Left ventricle myocardium inferior (tissue), 1 donor: ENCODE results near the gene MAP2. TPM values are rescaled to one million over a fixed set of nuclear protein-coding genes. Genes with fewer than 3 reads are reported as not detected.

ENCODE experiments used
- DNase-seq: peaks from one replicate; pipeline ENCODE4 v3.0.0-alpha.2; 2020
- H3K27ac ChIP-seq: fragments of 200-600 bp; replicated peaks from 2 replicates; pipeline ENCODE4 v1.8.0; 2021
- H3K27me3 ChIP-seq: fragments of 200-600 bp; 2 replicates; pipeline ENCODE4 v1.8.0; 2021; ENCODE audit warnings: low read depth
- H3K36me3 ChIP-seq: fragments of 200-600 bp; 2 replicates; pipeline ENCODE4 v1.8.0; 2021
- H3K4me1 ChIP-seq: fragments of 200-600 bp; 2 replicates; pipeline ENCODE4 v1.8.0; 2021
- H3K4me3 ChIP-seq: fragments of 200-600 bp; 2 replicates; pipeline ENCODE4 v1.8.0; 2021; ENCODE audit warnings: mild to moderate bottlenecking, moderate library complexity
- H3K9me3 ChIP-seq: fragments of 200-600 bp; replicated peaks from 2 replicates; pipeline ENCODE4 v1.8.0; 2021
- intact Hi-C: fragments of 100-400 bp; cut with micrococcal nuclease; formaldehyde crosslinking; loops from one replicate; pipeline ENCODE4 v1.11.0; 2022
- total RNA-seq: library from RNA; stranded (reverse); fragmentation: NEBNext Ultra II Directional; extraction: Animal tissue kit (Norgen Biotek cat#: 25700); gene quantifications from one replicate; pipeline ENCODE4 v1.2.1, GENCODE V29; 2021
- TF ChIP-seq, protein P1 (sequence below): fragments of 200-600 bp; IDR thresholded peaks from 2 replicates; pipeline ENCODE4 v1.8.0; 2021; ENCODE audit warnings: antibody characterized with exemption, mild to moderate bottlenecking, borderline replicate concordance
- donor health status: DM: no; HTN: yes; CAD: no; lungs with severe emphysema.

The MAP2 gene
- total RNA-seq, 1 donor from 2014 or later = 6.2 TPM

DNA sequence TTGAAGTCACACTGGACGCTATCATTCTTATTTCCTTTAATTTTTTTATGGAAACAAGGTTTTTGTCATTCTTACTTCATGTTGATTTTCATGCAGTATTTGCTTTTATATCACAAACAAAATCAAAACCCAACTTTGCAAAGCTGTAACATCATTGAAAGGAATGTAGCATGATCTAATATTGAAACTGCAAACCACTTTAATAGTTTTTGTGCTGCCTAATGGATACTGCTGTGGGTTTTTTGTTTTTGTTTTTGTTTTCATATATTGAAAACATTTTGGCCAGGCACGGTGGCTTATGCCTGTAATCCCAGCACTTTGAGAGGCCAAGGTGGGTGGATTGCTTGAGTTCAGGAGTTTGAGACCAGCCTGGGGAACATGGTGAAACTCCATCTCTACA lies 81.6 kb downstream of the MAP2 start:
- H3K9me3 ChIP-seq = no peaks in the 10 kb centered on the region
- H3K27ac ChIP-seq = no peak overlapping the region
- no peak for DNase-seq
- H3K36me3 ChIP-seq = no peaks in the 10 kb centered on the region
- TF ChIP-seq, protein P1, sequence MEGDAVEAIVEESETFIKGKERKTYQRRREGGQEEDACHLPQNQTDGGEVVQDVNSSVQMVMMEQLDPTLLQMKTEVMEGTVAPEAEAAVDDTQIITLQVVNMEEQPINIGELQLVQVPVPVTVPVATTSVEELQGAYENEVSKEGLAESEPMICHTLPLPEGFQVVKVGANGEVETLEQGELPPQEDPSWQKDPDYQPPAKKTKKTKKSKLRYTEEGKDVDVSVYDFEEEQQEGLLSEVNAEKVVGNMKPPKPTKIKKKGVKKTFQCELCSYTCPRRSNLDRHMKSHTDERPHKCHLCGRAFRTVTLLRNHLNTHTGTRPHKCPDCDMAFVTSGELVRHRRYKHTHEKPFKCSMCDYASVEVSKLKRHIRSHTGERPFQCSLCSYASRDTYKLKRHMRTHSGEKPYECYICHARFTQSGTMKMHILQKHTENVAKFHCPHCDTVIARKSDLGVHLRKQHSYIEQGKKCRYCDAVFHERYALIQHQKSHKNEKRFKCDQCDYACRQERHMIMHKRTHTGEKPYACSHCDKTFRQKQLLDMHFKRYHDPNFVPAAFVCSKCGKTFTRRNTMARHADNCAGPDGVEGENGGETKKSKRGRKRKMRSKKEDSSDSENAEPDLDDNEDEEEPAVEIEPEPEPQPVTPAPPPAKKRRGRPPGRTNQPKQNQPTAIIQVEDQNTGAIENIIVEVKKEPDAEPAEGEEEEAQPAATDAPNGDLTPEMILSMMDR = no peak
- intact Hi-C loops = no loop called here
- H3K27me3 ChIP-seq = no peaks in the 10 kb centered on the region
- H3K4me1 ChIP-seq = no peaks in the 10 kb centered on the region
- no peak overlapping the region for H3K4me3 ChIP-seq

DNA sequence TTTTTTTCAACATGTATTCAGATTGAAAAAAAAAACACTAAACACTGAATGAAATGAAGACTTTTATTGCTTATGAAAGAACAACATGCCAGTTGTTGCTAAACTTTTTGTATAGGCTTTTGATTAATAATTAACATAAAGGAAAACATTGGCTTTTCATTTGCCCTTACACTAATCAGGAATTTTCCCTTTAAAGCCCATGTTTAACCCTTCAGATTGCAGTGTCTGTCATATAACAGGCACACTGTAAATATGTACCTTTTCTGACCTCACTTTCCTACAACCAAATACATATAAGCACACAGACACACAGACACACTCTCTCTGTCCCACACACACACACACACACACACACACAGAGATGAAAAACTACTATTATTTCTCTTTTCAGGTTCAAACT lies 84.4 kb downstream of the MAP2 start:
- peaks cover 3% of the 10 kb centered on the region for H3K4me1 ChIP-seq

DNA sequence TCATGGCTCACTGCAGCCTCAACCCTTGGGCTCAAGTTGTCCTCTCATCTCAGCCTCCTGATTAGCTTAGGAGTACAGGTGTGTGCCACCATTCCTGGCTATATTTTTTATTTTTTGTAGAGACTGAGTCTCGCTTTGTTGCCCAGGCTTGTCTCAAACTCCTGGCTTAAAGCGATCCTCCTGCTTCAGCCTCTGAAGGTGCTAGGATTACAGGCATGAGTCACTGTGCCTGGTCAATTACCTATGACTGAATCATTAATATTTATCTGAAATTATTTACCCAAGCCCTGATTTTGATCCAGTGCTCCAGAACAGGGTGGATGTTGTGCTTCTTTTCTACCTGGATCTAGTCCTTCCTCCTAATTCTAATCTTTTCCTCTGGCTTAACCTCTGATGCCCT lies 87.8 kb downstream of the MAP2 start:
- Histone ChIP-seq H3K27ac (no peak overlapping the region), H3K9me3 (no peaks in the 10 kb centered on the region), H3K4me3 (no peak overlapping the region), H3K4me1 (peaks cover 5% of the 10 kb centered on the region), H3K36me3 (no peaks in the 10 kb centered on the region), H3K27me3 (no peaks in the 10 kb centered on the region)
- TF ChIP-seq, protein P1 = no peak
- DNase-seq = no peak
- intact Hi-C loops = no loop called here

More for the DNA sequence above, 84.4 kb downstream of the MAP2 start:
- intact Hi-C loops = no loop called here
- Histone ChIP-seq H3K27me3 (no peaks in the 10 kb centered on the region), H3K9me3 (no peaks in the 10 kb centered on the region), H3K27ac (no peak overlapping the region), H3K36me3 (no peaks in the 10 kb centered on the region), H3K4me3 (no peak overlapping the region)
- no peak for DNase-seq
- TF ChIP-seq, protein P1 = no peak

DNA sequence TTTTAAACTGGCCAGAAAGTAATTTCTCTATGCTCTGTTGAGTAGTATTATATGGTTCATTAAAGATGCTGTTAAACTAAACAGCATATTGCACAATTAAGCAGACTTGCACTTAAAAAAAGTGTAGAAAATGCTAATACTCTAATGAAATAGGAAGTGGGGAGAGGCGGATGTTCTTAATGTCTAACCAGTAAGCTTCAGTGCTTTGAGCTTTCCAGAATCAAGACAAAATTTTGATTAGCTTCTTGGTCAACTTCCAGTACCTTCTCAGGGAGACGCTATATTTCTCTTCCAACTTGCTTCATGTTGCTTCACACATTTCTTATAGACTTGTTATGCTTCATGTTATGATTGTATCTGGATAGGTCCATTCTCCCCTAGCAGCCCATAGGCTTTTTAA lies 89.1 kb downstream of the MAP2 start:
- intact Hi-C loops = no loop called here
- H3K36me3 ChIP-seq = no peaks in the 10 kb centered on the region
- no peak overlapping the region for H3K4me3 ChIP-seq
- H3K27ac ChIP-seq = no peak overlapping the region
- DNase-seq = no peak
- no peaks in the 10 kb centered on the region for H3K9me3 ChIP-seq
- H3K4me1 ChIP-seq = peaks cover 5% of the 10 kb centered on the region
- no peaks in the 10 kb centered on the region for H3K27me3 ChIP-seq
- TF ChIP-seq, protein P1 = no peak

DNA sequence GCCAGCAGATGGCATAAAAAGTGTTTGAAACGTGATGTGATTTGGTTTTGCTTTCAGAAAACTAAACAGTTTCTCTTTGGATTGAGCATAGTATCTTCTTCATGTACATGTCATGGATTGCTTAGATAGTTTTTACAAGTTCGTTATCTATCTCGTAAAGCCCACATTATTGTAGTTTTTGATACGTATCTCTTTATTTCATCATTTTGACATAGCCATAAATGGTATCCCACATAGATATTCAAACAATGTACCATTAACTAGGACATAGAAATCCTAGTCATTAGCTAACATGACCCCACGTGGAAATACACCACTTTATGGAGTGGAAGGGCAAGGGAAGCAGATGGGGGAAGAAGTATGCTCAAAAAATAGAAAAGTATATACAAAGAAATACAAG lies 93.6 kb downstream of the MAP2 start:
- Histone ChIP-seq H3K36me3 (no peaks in the 10 kb centered on the region), H3K27ac (no peak overlapping the region), H3K4me1 (peaks cover 5% of the 10 kb centered on the region), H3K4me3 (no peak overlapping the region), H3K27me3 (no peaks in the 10 kb centered on the region), H3K9me3 (no peaks in the 10 kb centered on the region)
- no peak for DNase-seq
- intact Hi-C loops = no loop called here
- TF ChIP-seq, protein P1 = no peak

DNA sequence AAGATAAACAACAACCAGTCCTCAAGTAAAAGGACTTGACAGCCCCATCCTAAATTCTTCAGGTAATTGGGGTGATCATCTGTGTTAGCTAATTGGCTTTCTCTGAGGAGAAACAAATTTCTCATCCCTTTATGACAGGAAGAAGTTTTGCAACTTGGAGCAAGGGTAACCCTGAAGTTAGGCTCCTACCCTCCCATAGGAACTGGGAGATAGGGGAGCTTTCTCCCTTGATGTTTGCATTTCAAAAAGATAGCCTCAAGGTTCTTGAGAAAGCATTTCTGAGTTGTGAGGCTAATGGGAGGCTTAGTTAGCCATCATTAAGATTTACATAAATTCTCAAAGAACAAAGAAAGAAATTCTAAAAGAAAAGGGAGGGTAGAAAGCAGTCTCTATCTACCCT lies 95.4 kb downstream of the MAP2 start:
- intact Hi-C loops = no loop called here
- no peak for DNase-seq
- Histone ChIP-seq H3K36me3 (no peaks in the 10 kb centered on the region), H3K9me3 (no peaks in the 10 kb centered on the region), H3K27me3 (no peaks in the 10 kb centered on the region), H3K4me1 (no peaks in the 10 kb centered on the region), H3K27ac (no peak overlapping the region), H3K4me3 (no peak overlapping the region)
- TF ChIP-seq, protein P1 = no peak
